Stimulated activated CD4-positive, alpha-beta T cell treated with anti-CD3 and anti-CD28 coated beads, TNF-alpha, amount 100 ng/mL, for 48 hours (primary cell): ENCODE results near the gene CSGALNACT2.

Source experiments
- DNase-seq, 3 donors: peaks; one replicate each; pipeline ENCODE4 v3.0.0-alpha.2; 2020; ENCODE audit warnings: low read depth in 3 of 3

Gene CSGALNACT2

GRCh38 chr10:43112608-43112961 lies 25.7 kb upstream of the CSGALNACT2 start:
- DNase-seq, result no peak

GRCh38 chr10:43113201-43114087 lies 24.8 kb upstream of the CSGALNACT2 start:
- DNase-seq, result no peak

GRCh38 chr10:43114088-43114742 lies 24.0 kb upstream of the CSGALNACT2 start:
- DNase-seq, result no peak

- DNase-seq, result no peak
Observed at GRCh38 chr10:43114743-43115611, 23.3 kb upstream of the CSGALNACT2 start.

- DNase-seq, result no peak
Observed at GRCh38 chr10:43115881-43116595, 22.2 kb upstream of the CSGALNACT2 start.

GRCh38 chr10:43116596-43116995 lies 21.6 kb upstream of the CSGALNACT2 start:
- DNase-seq, result no peak

- DNase-seq, result no peak
Observed at GRCh38 chr10:43117031-43117776, 21.0 kb upstream of the CSGALNACT2 start.

- no peak for DNase-seq
Observed at GRCh38 chr10:43117777-43118583, 20.3 kb upstream of the CSGALNACT2 start.

GRCh38 chr10:43118631-43119415 lies 19.4 kb upstream of the CSGALNACT2 start:
- no peak for DNase-seq

- DNase-seq, result no peak
Observed at GRCh38 chr10:43119416-43120115, 18.7 kb upstream of the CSGALNACT2 start.

GRCh38 chr10:43120116-43120928 lies 17.9 kb upstream of the CSGALNACT2 start:
- DNase-seq, result no peak

- DNase-seq, result peak in 2 of 3 donors; percentile 37 to 42
Observed at GRCh38 chr10:43120929-43121314, 17.3 kb upstream of the CSGALNACT2 start.

GRCh38 chr10:43121444-43121843 lies 16.8 kb upstream of the CSGALNACT2 start:
- DNase-seq, result no peak

- no peak for DNase-seq
Observed at GRCh38 chr10:43122096-43122495, 16.1 kb upstream of the CSGALNACT2 start.

- DNase-seq, result no peak
Observed at GRCh38 chr10:43122826-43123225, 15.4 kb upstream of the CSGALNACT2 start.

GRCh38 chr10:43123361-43124093 lies 14.7 kb upstream of the CSGALNACT2 start:
- no peak for DNase-seq

- no peak for DNase-seq
Observed at GRCh38 chr10:43124094-43124521, 14.1 kb upstream of the CSGALNACT2 start.
